ENCODE data around the gene G3BP1.
"Not testable (repeated sequence)": the region's sequence is repeated elsewhere in the genome, so short reads cannot be mapped to it uniquely, and the experiment has no call there.

The G3BP1 gene

GRCh38 chr5:151825445-151825844 lies 53.7 kb downstream of the G3BP1 start:
- H3K27ac ChIP-seq: no peak overlapping the region
- TF ChIP-seq ZFX (IDR thresholded peaks at IDR 0.05) (no peak), CTCF (conservative IDR thresholded peaks at IDR 0.05) (peak; percentile 92)

- H3K27ac ChIP-seq: no peak overlapping the region
- TF ChIP-seq ZFX (IDR thresholded peaks at IDR 0.05) (no peak), CTCF (conservative IDR thresholded peaks at IDR 0.05) (no peak)
Measured at GRCh38 chr5:151829370-151829769, 57.6 kb downstream of the G3BP1 start.

- H3K27ac ChIP-seq: not testable (repeated sequence)
Measured at GRCh38 chr5:151832843-151833242, 61.1 kb downstream of the G3BP1 start.

- H3K27ac ChIP-seq: no peak overlapping the region
Measured at GRCh38 chr5:151846765-151847164, 75.0 kb downstream of the G3BP1 start.

GRCh38 chr5:151847871-151848270 lies 76.1 kb downstream of the G3BP1 start:
- peak overlapping the region; percentile 15; the same call in 1 of the 2 replicates for H3K27ac ChIP-seq
- TF ChIP-seq ZFX (IDR thresholded peaks at IDR 0.05): no peak
- no peak for TF ChIP-seq CTCF (conservative IDR thresholded peaks at IDR 0.05)

More at GRCh38 chr5:151846765-151847164, 75.0 kb downstream of the G3BP1 start:
- TF ChIP-seq CTCF (conservative IDR thresholded peaks at IDR 0.05) (no peak), ZFX (IDR thresholded peaks at IDR 0.05) (no peak)

GRCh38 chr5:151855701-151856100 lies 83.9 kb downstream of the G3BP1 start:
- H3K27ac ChIP-seq: no peak overlapping the region
- TF ChIP-seq CTCF (conservative IDR thresholded peaks at IDR 0.05): no peak
- no peak for TF ChIP-seq ZFX (IDR thresholded peaks at IDR 0.05)

- H3K27ac ChIP-seq: no peak overlapping the region
- TF ChIP-seq CTCF (conservative IDR thresholded peaks at IDR 0.05): no peak
- TF ChIP-seq ZFX (IDR thresholded peaks at IDR 0.05): no peak
Measured at GRCh38 chr5:151856861-151857260, 85.1 kb downstream of the G3BP1 start.

- H3K27ac ChIP-seq: not testable (repeated sequence)
Measured at GRCh38 chr5:151860867-151861266, 89.1 kb downstream of the G3BP1 start.
